IMR-90 (cell line): ENCODE measurements around the gene EPN1. TPM values are rescaled to one million over a fixed set of nuclear protein-coding genes. Genes with fewer than 3 reads are reported as not detected.

Source experiments
- ATAC-seq: fragments of 200-7000 bp; cut with Tn5 transposase; 2 replicates; pipeline ENCODE4 v1.9.1; 2020; ENCODE audit warnings: low read depth, mild to moderate bottlenecking, moderate library complexity
- BruUV-seq: library from RNA; stranded (reverse); fragments of 400-500 nt; replicated peaks from 2 replicates; lab custom pipeline; 2021; lab: Mats Ljungman, UMichigan
- CTCF ChIA-PET: fragments of 300-600 bp; formaldehyde crosslinking; extraction: SDS; loops from one replicate; lab custom pipeline; 2021; ENCODE audit warnings: antibody characterized with exemption; lab: Yijun Ruan, JAX
- POLR2A ChIA-PET: fragments of 300-600 bp; sonication (Branson Sonifier 250); formaldehyde crosslinking; loops from one replicate; lab custom pipeline; 2022; ENCODE audit warnings: antibody characterized with exemption; ENCODE audit not compliant: unreplicated experiment; lab: Charles Lee
- DNase-seq: peaks from one replicate; pipeline ENCODE4 v3.0.0; 2013
- H2AFZ ChIP-seq: replicated peaks from 2 replicates; pipeline ENCODE3; 2013; ENCODE audit warnings: low read length, mild to moderate bottlenecking; ENCODE audit not compliant: poor library complexity
- H2AK5ac ChIP-seq: 2 replicates; pipeline ENCODE4 v1.6.1; 2013; ENCODE audit warnings: low read depth, low read length, inconsistent platforms
- H2AK9ac ChIP-seq: replicated peaks from 2 replicates; pipeline ENCODE3; 2013; ENCODE audit warnings: mild to moderate bottlenecking, low read depth, low read length, moderate library complexity; ENCODE audit not compliant: poor library complexity
- H2BK120ac ChIP-seq: 2 replicates; pipeline ENCODE4 v1.6.1; 2013; ENCODE audit warnings: low read depth, low read length, inconsistent platforms
- H2BK15ac ChIP-seq: 3 replicates; pipeline ENCODE4 v1.6.1; 2013; ENCODE audit warnings: low read depth, low read length, inconsistent platforms
- H2BK20ac ChIP-seq: 2 replicates; pipeline ENCODE4 v1.6.1; 2013; ENCODE audit warnings: low read depth, mild to moderate bottlenecking, inconsistent platforms, low read length, moderate library complexity
- H2BK5ac ChIP-seq: 2 replicates; pipeline ENCODE4 v1.6.1; 2013; ENCODE audit warnings: mild to moderate bottlenecking, low read depth, low read length, inconsistent platforms; ENCODE audit not compliant: poor library complexity, severe bottlenecking
- H3K14ac ChIP-seq: replicated peaks from 2 replicates; pipeline ENCODE4 v1.6.1; 2013; ENCODE audit warnings: low read depth, low read length, inconsistent platforms
- H3K18ac ChIP-seq: 2 replicates; pipeline ENCODE4 v1.6.1; 2013; ENCODE audit warnings: low read depth, low read length, control low read depth
- H3K23ac ChIP-seq: 2 replicates; pipeline ENCODE4 v1.6.1; 2013; ENCODE audit warnings: low read depth, low read length, inconsistent platforms
- H3K27ac ChIP-seq: 2 replicates; pipeline ENCODE4 v1.5.1; 2013; ENCODE audit warnings: mild to moderate bottlenecking, control low read depth, low read length; ENCODE audit not compliant: insufficient read depth
- H3K27me3 ChIP-seq: 2 replicates; pipeline ENCODE4 v1.6.1; 2013; ENCODE audit warnings: low read length; ENCODE audit not compliant: control insufficient read depth, insufficient read depth
- H3K36me3 ChIP-seq: 2 replicates; pipeline ENCODE4 v1.6.1; 2013; ENCODE audit warnings: low read length, mixed read lengths; ENCODE audit not compliant: control insufficient read depth, insufficient read depth
- H3K4ac ChIP-seq: 2 replicates; pipeline ENCODE4 v1.6.1; 2013; ENCODE audit warnings: low read depth, low read length, inconsistent platforms
- H3K4me1 ChIP-seq: 2 replicates; pipeline ENCODE4 v1.6.1; 2013; ENCODE audit warnings: low read length, mixed read lengths; ENCODE audit not compliant: control insufficient read depth, insufficient read depth
- H3K4me2 ChIP-seq: 2 replicates; pipeline ENCODE4 v1.6.1; 2013; ENCODE audit warnings: low read depth, mild to moderate bottlenecking, control low read depth, low read length, moderate library complexity
- H3K4me3 ChIP-seq: 2 replicates; pipeline ENCODE4 v1.5.1; 2013; ENCODE audit warnings: low read depth, mild to moderate bottlenecking, control low read depth, low read length, moderate library complexity; ENCODE audit not compliant: insufficient read depth
- H3K56ac ChIP-seq: 2 replicates; pipeline ENCODE4 v1.6.1; 2013; ENCODE audit warnings: low read length, inconsistent platforms; ENCODE audit not compliant: insufficient read depth; ENCODE audit errors: extremely low read depth
- H3K79me1 ChIP-seq, 2 experiments: 2 replicates each; pipeline ENCODE4 v1.6.1; 2013; ENCODE audit warnings: low read length in 2 of 2, inconsistent platforms in 1 of 2, low read depth in 1 of 2
- H3K9ac ChIP-seq: 2 replicates; pipeline ENCODE4 v1.6.1; 2013; ENCODE audit warnings: low read depth, low read length, control low read depth
- H3K9me1 ChIP-seq: 2 replicates; pipeline ENCODE4 v1.6.1; 2013; ENCODE audit warnings: low read length, inconsistent platforms; ENCODE audit not compliant: insufficient read depth
- H3K9me3 ChIP-seq: 2 replicates; pipeline ENCODE4 v1.6.1; 2013; ENCODE audit warnings: low read length; ENCODE audit not compliant: control insufficient read depth, insufficient read depth
- H4K20me1 ChIP-seq: 2 replicates; pipeline ENCODE4 v1.6.1; 2013; ENCODE audit warnings: low read length, inconsistent platforms; ENCODE audit not compliant: insufficient read depth
- H4K5ac ChIP-seq: 2 replicates; pipeline ENCODE4 v1.6.1; 2013; ENCODE audit warnings: mild to moderate bottlenecking, low read depth, low read length, control low read depth
- H4K8ac ChIP-seq, 2 experiments: 2 replicates each; pipeline ENCODE4 v1.6.1; 2013; ENCODE audit warnings: low read depth in 2 of 2, low read length in 2 of 2, control low read depth in 1 of 2, inconsistent platforms in 1 of 2
- H4K91ac ChIP-seq: 2 replicates; pipeline ENCODE4 v1.6.1; 2013; ENCODE audit warnings: low read depth, low read length, inconsistent platforms; ENCODE audit not compliant: insufficient read depth
- BHLHE40 ChIP-seq: fragments of 150-350 bp; IDR thresholded peaks from 2 replicates; pipeline ENCODE4 v1.6.1; 2016; ENCODE audit warnings: mild to moderate bottlenecking, low read depth, low read length
- CEBPB ChIP-seq: IDR thresholded peaks from 2 replicates; pipeline ENCODE4 v1.6.1; 2012; ENCODE audit warnings: low read depth, low read length, improper control_type of control experiment
- CHD1 ChIP-seq: IDR thresholded peaks from 2 replicates; pipeline ENCODE4 v1.6.1; 2012; ENCODE audit warnings: low read depth, low read length, improper control_type of control experiment
- ELK1 ChIP-seq: fragments of 150-350 bp; IDR thresholded peaks from 2 replicates; pipeline ENCODE4 v1.6.1; 2016; ENCODE audit warnings: low read depth, mild to moderate bottlenecking, low read length, moderate library complexity, borderline replicate concordance
- FOS ChIP-seq: fragments of 150-350 bp; IDR thresholded peaks from 2 replicates; pipeline ENCODE4 v1.6.1; 2016; ENCODE audit warnings: low read depth, low read length
- MAFK ChIP-seq: IDR thresholded peaks from 2 replicates; pipeline ENCODE4 v1.6.1; 2012; ENCODE audit warnings: low read depth, low read length, improper control_type of control experiment
- MXI1 ChIP-seq: IDR thresholded peaks from 2 replicates; pipeline ENCODE4 v1.6.1; 2012; ENCODE audit warnings: low read depth, mild to moderate bottlenecking, low read length, moderate library complexity, borderline replicate concordance
- NFE2L2 ChIP-seq: fragments of 150-350 bp; IDR thresholded peaks from 2 replicates; pipeline ENCODE4 v1.6.1; 2016; ENCODE audit warnings: low read depth, mild to moderate bottlenecking, low read length
- POLR2A ChIP-seq: IDR thresholded peaks from 2 replicates; pipeline ENCODE4 v1.6.1; 2012; ENCODE audit warnings: mild to moderate bottlenecking, low read depth, low read length
- RCOR1 ChIP-seq: IDR thresholded peaks from 2 replicates; pipeline ENCODE4 v1.6.1; 2012; ENCODE audit warnings: mild to moderate bottlenecking, low read length, improper control_type of control experiment; ENCODE audit not compliant: insufficient replicate concordance
- SMC3 ChIP-seq: fragments of 150-350 bp; IDR thresholded peaks from 2 replicates; pipeline ENCODE4 v1.6.1; 2016; ENCODE audit warnings: low read depth, mild to moderate bottlenecking, antibody characterized with exemption, low read length, moderate library complexity
- WGBS, 2 experiments: methylation state at CpG; one replicate each; pipeline versions ENCODE4 v1.1.5 to v1.1.7; 2013; ENCODE audit warnings: missing lambda C conversion rate in 2 of 2; ENCODE audit not compliant: insufficient read length in 1 of 2; ENCODE audit errors: extremely low coverage in 2 of 2; 5-methylcytosine and 5-hydroxymethylcytosine counted together
- dilution Hi-C: fragments of 300-500 bp; cut with HindIII; formaldehyde crosslinking; loops from one replicate; pipeline ENCODE4 v1.14.3; 2018; ENCODE audit warnings: low sequenced_read_pairs; ENCODE audit not compliant: unreplicated experiment
- in situ Hi-C: fragments of 300-500 bp; cut with MboI; formaldehyde crosslinking; loops from 3 replicates; pipeline ENCODE4 v1.14.3; 2019; ENCODE audit warnings: low sequenced_read_pairs, inconsistent platforms, mixed read lengths
- intact Hi-C: fragments of 100-400 bp; cut with micrococcal nuclease; formaldehyde crosslinking; loops from 2 replicates; pipeline ENCODE4 v1.10.0; 2022
- polyA plus RNA-seq, 3 experiments: library from polyadenylated mRNA; depleted of rRNA; stranded (reverse); fragments of >200 nt; gene quantifications; 2 replicates each; pipeline ENCODE4 v1.2.3, GENCODE V29; 2012; ENCODE audit warnings: low replicate concordance in 1 of 3
- total RNA-seq: library from RNA; depleted of rRNA; stranded (reverse); fragments of >200 nt; gene quantifications from 2 replicates; pipeline ENCODE4 v1.2.3, GENCODE V29; 2012
- TF ChIP-seq, protein P1 (sequence below): fragments of 150-350 bp; IDR thresholded peaks from 2 replicates; pipeline ENCODE4 v1.6.1; 2017; ENCODE audit warnings: mild to moderate bottlenecking, antibody characterized with exemption, low read length, low read depth
- TF ChIP-seq, protein P2 (sequence below): conservative IDR thresholded peaks from 2 replicates; pipeline ENCODE4 v1.5.1; 2012; ENCODE audit warnings: mild to moderate bottlenecking, low read depth, low read length, improper control_type of control experiment

The EPN1 gene
- total and polyA plus RNA-seq, 2 of the 4 experiments (the other 2 are of a cell fraction) = 19.0 to 122 TPM

GRCh38 chr19:55750715-55751114 is 75.7 kb downstream of the EPN1 start:
- H3K4me1 ChIP-seq = no peaks in the 10 kb centered on the region

More at GRCh38 chr19:55750715-55751114, 75.7 kb downstream of the EPN1 start:
- no peak overlapping the region for H3K27ac ChIP-seq
- no peak overlapping the region for H3K14ac ChIP-seq
- TF ChIP-seq, protein P1, sequence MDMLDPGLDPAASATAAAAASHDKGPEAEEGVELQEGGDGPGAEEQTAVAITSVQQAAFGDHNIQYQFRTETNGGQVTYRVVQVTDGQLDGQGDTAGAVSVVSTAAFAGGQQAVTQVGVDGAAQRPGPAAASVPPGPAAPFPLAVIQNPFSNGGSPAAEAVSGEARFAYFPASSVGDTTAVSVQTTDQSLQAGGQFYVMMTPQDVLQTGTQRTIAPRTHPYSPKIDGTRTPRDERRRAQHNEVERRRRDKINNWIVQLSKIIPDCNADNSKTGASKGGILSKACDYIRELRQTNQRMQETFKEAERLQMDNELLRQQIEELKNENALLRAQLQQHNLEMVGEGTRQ = no peak
- TF ChIP-seq NFE2L2 (no peak), POLR2A (no peak), CHD1 (no peak), SMC3 (no peak), CEBPB (no peak), BHLHE40 (no peak), MAFK (no peak), RCOR1 (no peak), FOS (no peak), ELK1 (no peak), MXI1 (no peak)
- TF ChIP-seq, protein P2, sequence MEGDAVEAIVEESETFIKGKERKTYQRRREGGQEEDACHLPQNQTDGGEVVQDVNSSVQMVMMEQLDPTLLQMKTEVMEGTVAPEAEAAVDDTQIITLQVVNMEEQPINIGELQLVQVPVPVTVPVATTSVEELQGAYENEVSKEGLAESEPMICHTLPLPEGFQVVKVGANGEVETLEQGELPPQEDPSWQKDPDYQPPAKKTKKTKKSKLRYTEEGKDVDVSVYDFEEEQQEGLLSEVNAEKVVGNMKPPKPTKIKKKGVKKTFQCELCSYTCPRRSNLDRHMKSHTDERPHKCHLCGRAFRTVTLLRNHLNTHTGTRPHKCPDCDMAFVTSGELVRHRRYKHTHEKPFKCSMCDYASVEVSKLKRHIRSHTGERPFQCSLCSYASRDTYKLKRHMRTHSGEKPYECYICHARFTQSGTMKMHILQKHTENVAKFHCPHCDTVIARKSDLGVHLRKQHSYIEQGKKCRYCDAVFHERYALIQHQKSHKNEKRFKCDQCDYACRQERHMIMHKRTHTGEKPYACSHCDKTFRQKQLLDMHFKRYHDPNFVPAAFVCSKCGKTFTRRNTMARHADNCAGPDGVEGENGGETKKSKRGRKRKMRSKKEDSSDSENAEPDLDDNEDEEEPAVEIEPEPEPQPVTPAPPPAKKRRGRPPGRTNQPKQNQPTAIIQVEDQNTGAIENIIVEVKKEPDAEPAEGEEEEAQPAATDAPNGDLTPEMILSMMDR = no peak
- in situ Hi-C loops (no loop called here), dilution Hi-C loops (no loop called here), intact Hi-C loops (no loop called here)
- no peaks in the 10 kb centered on the region for H3K9me1 ChIP-seq
- no peak overlapping the region for H3K18ac ChIP-seq
- H4K5ac ChIP-seq = no peak overlapping the region
- H2BK15ac ChIP-seq = no peak overlapping the region
- no peaks in the 10 kb centered on the region for H3K27me3 ChIP-seq
- WGBS, 2 experiments = 70% methylated on average over 2 of the region's 6 CpGs; no CpG with 5 or more reads in 1 of the 2 experiments
- H2AK5ac ChIP-seq = no peak overlapping the region
- H4K8ac ChIP-seq = no peak overlapping the region
- peaks cover 15% of the 10 kb centered on the region for H3K9me3 ChIP-seq
- no peak overlapping the region for H3K23ac ChIP-seq
- no peak overlapping the region for H2AFZ ChIP-seq
- H3K36me3 ChIP-seq = no peaks in the 10 kb centered on the region
- no peaks in the 10 kb centered on the region for H4K20me1 ChIP-seq
- DNase-seq (no peak), ATAC-seq (no peak)
- H3K4me2 ChIP-seq = no peak overlapping the region
- no peak overlapping the region for H2AK9ac ChIP-seq
- no peak overlapping the region for H3K56ac ChIP-seq
- ChIA-PET CTCF (interaction anchor here (0.6 kb wide), 1 partner anchor 609 kb away, joined by 7 read pairs; no protein-coding TSS in a partner anchor), POLR2A (no interaction called here)
- no peaks in the 10 kb centered on the region for H3K79me1 ChIP-seq
- no peak overlapping the region for H2BK120ac ChIP-seq
- H2BK5ac ChIP-seq = no peak overlapping the region
- H2BK20ac ChIP-seq = no peak overlapping the region
- no peak overlapping the region for H3K9ac ChIP-seq
- no peak overlapping the region for H3K4ac ChIP-seq
- no peak overlapping the region for H4K91ac ChIP-seq
- H3K4me3 ChIP-seq = no peak overlapping the region
- BruUV-seq = no TSS peak
